Stimulated activated CD8-positive, alpha-beta memory T cell treated with anti-CD3 and anti-CD28 coated beads, Interleukin-12 subunit alpha, Interleukin-12 subunit beta, amount 100 ng/mL, for 1 hour (primary cell): ENCODE data around the gene PTH.

Experiments
- DNase-seq: peaks from one replicate; pipeline ENCODE4 v3.0.0-alpha.2; 2020; ENCODE audit warnings: low read depth

Gene PTH

DNA sequence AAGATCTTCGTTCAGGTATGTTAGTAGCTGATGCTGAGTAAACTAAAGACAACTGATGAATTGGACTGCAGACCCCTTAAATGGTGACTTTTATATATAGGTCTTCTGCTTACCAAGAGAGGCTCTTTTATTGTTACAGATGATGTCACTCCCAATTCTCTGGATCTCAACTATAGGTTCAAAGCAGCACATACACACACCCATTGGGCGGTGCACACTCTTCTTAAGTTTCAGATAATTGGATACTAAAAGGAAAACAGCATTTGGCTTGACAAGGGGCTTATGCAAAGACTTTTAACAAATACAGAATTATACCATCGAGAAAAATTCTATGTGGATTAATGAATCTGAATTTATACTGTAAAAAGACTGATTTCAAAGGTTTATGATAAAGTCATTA is at the start of gene PTH:
Gene PTH, minus strand, starts transcription at position 69 of the 400 bp plus-strand sequence. CDS start 3,142 bp downstream, outside the sequence.
- no peak for DNase-seq

GRCh38 chr11:13538044-13538443 is 42.2 kb upstream of the PTH start:
- DNase-seq, result no peak

- DNase-seq, result no peak
These were observed 40.0 kb upstream of the PTH start for GRCh38 chr11:13535819-13536218.

DNA sequence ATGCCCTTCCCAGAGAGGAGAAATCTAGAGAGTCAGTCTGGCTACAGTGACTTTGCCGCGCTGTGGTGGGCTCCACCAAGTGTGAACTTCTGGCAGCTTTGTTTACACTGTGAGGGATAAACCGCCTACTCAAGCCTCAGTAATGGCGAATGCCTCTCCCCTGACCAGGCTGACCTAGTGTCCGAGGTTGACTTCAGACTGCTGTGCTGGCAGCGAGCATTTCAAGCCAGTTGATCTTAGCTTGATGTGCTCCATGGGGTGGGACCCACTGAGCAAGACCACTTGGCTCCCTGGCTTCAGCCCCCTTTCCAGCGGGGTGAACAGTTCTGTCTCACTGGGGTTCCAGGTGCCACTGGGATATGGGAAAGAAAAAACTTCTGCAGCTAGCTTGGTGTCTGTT is 38.6 kb upstream of the PTH start:
- DNase-seq, result no peak

GRCh38 chr11:13525257-13525656 is 29.5 kb upstream of the PTH start:
- no peak for DNase-seq

DNA sequence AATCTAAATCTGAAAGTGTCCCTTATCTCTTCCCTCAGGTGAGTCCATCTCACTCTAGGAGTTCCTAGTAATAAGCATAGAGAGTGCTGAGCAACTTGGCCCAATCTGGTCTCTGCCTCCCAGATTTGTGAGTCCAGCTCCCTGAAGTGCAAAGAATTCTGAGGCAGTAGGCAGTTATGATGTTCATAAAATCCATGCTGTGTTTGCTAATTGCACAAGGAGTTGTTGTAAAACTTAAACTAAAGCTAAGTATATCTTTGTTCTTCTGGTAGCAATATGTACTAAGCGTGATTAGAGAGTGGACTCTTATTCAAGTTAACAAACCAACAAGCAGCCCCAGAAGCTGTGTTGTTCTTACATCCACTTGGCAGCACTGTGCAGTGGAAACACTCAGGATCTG is 7.6 kb upstream of the PTH start:
- DNase-seq, result no peak

GRCh38 chr11:13502492-13502891 is 6.7 kb upstream of the PTH start:
- no peak for DNase-seq

DNA sequence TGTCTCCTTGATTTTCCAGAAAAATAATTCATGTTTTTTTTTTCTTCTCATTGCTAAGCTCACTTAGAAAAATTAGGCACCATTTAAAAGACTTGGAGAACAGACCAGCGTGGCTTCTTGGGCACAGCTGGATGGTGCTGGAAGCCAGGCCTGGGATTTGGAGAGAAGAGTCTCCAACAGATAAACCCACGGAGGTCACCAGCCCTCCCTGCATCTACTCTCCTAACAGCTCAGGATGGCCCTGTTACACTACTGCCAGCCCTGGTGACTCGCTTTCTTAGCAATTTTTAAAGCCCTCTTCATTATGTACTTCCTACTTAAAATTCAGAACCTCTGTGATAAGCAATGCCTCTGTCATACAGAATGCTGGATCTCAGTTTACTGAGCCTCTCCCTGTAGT is 1.7 kb downstream of the PTH start:
- DNase-seq, result no peak

GRCh38 chr11:13487661-13488030 is 8.2 kb downstream of the PTH start:
- DNase-seq, result no peak

GRCh38 chr11:13486926-13487660 is 8.7 kb downstream of the PTH start:
- peak; percentile 42 for DNase-seq

DNA sequence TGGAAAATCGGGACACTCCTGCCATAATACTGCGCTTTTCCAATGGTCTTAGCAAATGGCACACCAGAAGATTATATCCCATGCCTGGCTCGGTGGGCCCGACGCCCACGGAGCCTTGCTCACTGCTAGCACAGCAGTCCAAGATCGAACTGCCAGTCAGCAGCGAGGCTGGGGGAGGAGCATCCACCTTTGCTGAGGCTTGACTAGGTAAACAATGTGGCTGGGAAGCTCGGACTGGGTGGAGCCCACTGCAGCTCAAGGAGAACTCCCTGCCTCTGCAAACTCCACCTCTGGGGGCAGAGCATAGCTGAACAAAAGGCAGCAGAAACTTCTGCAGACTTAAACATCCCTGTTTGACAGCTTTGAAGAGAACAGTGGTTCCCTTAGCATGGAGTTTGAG is 15.6 kb downstream of the PTH start:
- no peak for DNase-seq

DNA sequence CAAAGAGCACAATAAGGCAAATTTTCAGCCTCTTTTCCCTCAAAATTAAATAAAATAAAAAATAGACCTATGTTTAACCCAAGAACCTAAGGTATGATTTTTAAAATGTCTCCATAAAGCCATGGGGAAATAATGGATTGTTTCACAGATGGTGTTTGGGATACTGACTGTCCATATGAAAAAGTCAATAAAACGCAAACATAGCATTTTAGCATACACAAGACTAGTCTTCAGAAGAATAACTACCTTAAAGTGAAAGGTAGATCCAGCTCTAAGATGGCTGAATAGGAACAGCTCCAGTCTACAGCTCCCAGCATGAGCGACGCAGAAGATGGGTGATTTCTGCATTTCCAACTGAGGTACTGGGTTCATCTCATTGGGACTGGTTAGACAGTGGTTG is 16.1 kb downstream of the PTH start:
- no peak for DNase-seq

DNA sequence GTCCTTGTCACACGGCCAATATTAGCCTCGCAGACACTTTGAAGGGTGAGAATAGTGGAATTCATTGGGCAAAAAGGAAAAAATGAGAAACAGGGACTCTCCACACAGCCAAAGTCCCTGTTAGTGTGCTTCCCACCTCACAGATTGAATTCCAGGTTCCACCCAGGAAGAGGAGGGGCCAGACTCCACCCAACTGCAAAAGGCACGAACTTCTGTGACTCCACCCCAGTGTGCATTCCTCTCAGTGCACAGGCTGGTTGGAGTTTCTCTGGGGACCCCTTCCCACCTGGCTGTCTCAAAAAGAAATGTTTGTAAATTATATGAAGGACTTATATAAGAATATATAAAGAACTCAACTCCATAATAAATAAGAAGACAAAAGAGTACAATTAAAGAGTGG is 20.7 kb downstream of the PTH start:
- no peak for DNase-seq

- DNase-seq, result no peak
These were observed 22.6 kb downstream of the PTH start for GRCh38 chr11:13473013-13473722.

DNA sequence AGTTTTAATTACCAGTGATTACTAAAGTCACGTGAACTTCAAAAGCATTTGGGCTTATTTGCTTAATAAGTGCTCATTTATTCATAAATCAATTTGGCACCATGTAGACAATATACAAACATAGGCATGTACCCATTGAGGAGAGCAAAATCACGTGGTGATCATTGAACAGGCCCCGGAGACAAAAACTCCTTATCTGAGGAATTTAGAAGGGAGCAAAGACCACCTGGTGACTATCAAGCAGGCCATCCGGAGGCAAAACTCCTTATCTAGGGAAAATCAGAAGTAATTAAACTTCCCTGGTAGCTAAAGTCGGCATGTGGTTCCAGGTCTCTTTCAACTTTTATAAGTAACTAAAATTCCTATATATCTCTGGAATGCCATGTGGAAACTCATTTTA is 27.0 kb downstream of the PTH start:
- DNase-seq, result no peak

- DNase-seq, result no peak
These were observed 29.9 kb downstream of the PTH start for GRCh38 chr11:13465909-13466371.

DNA sequence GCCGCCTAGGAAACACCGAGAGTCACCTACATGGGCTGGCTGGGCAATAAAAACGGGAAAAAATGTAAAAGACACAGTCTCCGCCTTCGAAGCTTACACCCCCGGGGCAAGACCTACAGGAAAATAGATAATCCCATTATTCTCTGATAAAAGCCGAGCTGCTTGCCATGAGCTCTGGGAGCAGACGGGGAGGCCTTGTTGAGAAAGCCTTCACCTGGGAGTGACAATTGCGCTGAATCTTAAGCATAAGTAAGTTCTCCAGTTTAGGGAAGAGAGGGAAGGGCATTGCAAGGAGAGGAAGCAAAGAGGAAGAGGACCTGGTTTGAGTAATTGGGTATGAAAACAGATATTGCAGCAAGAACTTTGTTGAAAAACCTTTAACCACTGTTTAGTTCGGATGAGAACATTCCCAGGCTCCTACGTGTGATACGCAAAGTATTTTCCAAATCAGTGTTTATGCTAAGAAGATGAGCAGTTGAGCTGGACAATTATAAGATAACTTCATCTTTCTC is 32.0 kb downstream of the PTH start:
- DNase-seq, result no peak

DNA sequence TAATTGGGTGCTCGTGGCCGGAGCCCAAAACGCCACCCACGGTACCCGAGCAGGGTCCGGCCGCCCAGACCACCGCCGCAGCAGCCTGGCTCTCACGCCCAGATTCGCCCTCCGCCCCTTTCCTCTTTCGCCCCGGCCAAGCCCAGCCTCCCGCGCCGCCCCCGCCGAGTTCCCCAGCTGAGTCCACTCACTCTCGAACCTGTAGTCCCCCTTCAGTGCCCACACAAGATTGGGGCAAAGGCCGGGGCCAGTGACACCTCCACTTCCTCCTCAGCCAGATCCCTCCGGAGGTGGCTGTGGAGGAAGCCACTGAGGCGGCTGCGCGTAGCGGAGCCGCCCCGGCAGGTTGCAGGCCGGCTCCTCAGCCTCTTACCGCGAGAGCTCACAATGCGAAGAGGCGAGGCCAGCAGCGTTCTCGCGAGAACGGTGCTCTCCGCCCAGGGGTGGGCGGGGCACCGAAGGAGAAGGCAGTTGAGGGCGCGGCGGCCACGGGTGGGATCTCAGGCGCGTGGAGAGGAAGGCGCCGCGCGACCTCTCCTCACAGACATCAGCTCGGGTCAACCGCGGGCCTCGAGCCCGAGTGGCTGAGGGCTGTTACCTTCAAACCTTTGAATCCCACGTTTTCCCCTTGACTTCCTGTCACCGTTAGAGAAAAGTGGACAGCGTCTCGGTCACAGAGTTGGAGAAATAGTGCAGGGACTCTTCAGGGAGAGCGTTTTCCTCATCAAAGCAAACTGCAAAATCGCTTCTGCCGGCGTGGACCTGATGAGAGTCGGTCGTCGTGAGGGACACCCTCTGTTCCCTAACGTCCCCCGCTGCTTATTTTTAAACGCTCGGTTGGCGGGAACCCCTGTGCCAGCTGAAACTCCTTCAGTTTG is 32.7 kb downstream of the PTH start, which contains the start of gene BTBD10:
Gene BTBD10, minus strand, starts transcription at position 322 of the 878 bp plus-strand sequence. CDS start 18,098 bp downstream, outside the sequence.
- peak; percentile 83 for DNase-seq

DNA sequence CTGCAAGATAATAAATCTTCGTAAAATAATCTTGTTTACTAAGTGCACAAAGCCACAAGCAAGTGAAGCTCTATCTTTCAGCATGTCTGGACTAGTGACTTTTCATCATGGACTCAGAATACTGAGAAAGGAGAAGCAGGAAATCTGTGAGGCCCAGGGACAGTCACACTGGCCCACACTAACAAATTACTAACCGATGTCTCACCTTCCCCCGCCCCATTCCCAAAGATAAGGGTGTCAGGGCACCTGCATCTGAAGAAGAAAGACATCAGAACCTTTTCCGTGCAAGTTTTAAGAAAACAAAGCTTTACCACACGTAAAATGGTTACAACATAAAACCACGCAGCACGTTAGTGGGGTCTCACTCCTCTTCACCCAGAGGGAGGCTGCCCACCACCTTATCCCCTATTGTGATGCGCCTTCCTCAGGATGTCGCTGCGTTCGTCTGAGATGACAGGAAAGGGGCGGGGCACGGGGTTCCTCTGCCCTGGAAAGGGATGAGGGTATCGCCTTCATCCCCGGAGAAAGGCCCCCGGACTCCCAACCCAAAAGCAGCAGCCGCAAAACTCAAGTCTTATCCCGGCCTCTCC is 33.4 kb downstream of the PTH start:
- peak; percentile 29 for DNase-seq

GRCh38 chr11:13461291-13461690 is 34.5 kb downstream of the PTH start:
- DNase-seq, result no peak

- no peak for DNase-seq
These were observed 44.9 kb downstream of the PTH start for GRCh38 chr11:13450832-13451397.

- no peak for DNase-seq
These were observed 46.3 kb downstream of the PTH start for GRCh38 chr11:13449522-13449921.
